Left renal cortex interstitium (tissue), 4 donors: ENCODE data around the gene TMEM106C. TPM values are rescaled to one million over a fixed set of nuclear protein-coding genes. Genes with fewer than 3 reads are reported as not detected.
"Not testable (repeated sequence)": the region's sequence is repeated elsewhere in the genome, so short reads cannot be mapped to it uniquely, and the experiment has no call there.

Experiments used
- DNase-seq, 4 donors: peaks; one replicate each; pipeline ENCODE4 v3.0.0-alpha.2; 2013; ENCODE audit warnings: low read depth in 4 of 4, low spot score in 2 of 4, missing footprints in 1 of 4
- polyA plus RNA-seq, 4 donors: library from polyadenylated mRNA; unstranded; fragments of 120-200 nt; gene quantifications; one replicate each; pipeline ENCODE4 v1.2.1, GENCODE V29; 2013; ENCODE audit not compliant: insufficient read length in 4 of 4

The TMEM106C gene
- polyA plus RNA-seq, 4 donors, result 128 to 130 (median 130) TPM

DNA sequence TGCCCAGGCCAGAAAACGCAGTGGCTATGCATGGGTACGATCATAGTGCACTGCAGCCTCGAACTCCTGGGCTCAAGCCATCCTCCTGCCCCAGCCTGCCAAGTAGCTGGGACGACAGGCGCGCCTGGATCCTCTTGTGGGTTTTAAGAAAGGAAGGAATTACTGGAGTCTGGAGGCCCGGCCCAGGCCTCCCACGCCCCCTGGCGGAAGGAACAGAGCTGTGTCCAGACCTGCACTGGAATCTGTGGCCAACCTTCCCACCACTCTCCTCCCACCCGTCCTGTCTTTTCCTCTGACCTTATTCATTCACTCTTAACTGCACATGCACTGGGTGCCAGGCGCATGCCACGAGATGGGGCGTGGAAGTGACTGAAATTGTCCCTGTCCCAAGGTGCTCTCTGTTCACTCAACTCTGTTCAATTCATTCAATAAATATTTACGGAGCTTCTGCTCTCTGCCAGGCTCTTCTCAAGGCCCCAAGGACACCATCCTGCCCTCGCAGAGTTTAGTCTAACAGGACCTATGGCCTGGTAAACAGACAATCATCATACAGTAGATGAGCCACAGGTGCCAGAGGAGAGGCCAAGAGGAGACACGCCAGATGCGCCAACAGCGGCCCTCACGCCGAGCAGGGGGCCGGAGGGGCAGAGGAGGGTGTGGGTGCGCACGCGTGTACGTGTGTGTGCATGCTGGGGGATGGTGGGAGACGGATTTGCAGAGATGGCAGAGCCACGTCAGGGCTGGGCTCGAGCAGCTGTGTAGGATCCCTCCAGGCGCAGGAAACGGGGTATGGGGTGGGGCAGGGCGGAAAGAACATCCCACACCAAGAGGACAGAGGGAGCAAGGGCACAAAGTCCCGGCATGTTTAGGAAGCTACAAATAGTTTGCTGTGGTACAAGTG lies 13.7 kb upstream of the TMEM106C start:
- DNase-seq, result no peak

DNA sequence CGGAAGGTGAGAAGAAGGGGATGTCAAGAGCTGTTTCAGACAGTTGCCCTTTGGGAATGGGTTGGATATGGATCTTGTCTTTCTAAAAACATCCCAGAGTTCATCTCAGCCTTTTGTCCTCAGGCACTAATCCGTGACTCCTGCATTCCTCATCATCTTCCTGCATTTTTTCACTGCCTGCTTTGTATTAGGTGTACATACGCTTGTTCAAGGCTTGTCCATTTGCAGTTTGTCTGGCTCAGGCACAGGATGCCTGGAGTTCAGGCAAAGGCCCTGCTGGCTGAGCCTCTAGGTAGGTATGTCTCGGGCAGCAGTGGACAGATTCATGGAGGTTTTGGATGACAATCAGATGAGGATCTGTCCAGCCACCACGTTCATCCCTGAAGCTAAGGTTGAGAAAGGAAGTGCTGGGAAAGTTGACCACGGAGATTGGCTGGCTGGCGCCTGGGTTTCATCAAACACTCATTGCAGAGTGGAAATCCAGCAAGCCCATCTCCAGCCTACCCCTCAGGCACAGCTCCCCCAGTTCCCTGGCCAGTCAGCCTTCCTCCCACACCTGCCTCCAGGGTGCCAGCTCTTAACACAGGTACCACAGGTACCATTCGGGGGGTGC lies 12.4 kb upstream of the TMEM106C start:
- DNase-seq, result no peak

DNA sequence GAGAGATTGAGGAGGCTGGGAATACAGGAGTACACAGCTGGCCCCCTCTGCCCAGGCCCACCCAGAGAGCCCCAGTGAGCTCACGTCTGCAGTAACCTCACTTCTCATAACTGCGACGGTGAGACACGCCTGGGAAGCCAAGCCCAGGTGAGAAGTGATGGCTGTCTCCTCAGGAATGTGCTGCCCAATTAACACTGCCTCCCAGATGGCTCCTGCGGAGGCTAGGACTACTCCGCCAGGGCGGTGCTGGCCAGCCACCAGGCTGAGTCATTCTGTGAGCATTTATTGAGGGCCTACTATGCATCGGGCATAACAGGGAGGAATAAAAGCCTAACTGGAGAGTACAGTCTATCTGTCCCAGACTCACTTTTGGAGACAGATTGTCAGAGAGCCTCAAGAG lies 9.3 kb upstream of the TMEM106C start:
- no peak for DNase-seq

DNA sequence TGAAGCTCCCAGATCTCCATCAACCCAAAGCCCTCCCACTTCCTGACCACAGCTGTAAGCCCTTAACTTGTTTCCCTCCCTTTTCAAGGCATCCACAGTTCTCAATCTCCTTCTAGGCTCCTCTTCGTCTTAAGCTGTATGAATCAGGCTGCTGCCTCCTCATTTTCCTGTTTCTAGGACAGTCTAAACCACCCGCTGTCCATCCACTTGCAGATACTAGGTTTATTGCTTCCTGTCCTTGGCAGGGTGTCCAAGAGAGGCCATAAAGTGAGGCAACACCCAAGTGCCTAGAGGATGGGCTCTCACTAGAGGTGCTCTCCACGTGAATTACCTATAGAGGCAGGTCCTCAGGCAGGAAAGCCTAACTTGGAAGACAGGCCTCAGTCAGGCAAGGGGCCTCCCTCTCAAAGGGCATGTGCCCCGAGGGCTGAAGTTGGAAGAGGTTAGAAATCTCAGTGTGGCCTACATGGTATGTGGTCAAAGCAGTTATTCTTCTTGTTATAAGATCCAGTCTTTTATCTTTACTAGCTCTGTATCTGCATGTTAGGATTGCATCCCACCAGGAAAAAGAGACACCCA lies 8.8 kb upstream of the TMEM106C start:
- no peak for DNase-seq

DNA sequence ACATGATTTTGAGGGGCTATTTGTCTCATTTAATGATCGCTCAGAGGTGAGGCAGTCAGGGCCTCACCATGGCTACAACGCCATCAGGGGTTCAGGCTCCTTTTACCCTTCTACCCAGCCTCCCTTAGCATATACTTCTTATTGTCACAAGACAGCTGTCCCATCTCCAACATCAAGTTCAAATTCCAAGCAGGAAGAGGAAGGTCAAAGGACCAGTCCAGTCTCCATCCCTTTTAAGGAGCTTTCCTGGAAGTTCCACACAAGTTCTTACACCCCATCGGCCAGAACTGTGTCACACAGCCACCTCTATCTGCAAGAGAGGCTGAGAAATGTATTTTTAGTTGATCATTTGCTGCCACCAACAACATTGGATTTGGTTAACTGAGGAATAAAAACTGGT lies 8.3 kb upstream of the TMEM106C start:
- no peak for DNase-seq

DNA sequence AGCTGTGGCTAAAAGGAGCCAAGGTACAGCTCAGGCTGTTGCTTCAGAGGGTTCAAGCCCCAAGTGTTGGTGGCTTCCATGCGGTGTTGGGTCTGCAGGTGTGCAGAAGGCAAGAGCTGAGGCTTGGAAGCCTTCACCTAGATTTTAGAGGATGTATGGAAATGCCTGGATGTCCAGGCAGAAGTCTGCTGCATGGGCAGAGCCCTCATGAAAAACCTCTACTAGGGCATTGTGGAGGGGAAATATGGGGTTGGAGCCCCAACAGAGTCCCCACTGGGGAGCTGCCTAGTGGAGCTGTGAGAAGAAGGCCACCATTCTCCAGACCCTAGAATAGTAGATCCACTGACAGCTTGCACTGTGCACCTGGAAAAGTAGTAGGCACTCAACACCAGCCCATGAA lies 5.7 kb upstream of the TMEM106C start:
- DNase-seq, result not testable (repeated sequence)

DNA sequence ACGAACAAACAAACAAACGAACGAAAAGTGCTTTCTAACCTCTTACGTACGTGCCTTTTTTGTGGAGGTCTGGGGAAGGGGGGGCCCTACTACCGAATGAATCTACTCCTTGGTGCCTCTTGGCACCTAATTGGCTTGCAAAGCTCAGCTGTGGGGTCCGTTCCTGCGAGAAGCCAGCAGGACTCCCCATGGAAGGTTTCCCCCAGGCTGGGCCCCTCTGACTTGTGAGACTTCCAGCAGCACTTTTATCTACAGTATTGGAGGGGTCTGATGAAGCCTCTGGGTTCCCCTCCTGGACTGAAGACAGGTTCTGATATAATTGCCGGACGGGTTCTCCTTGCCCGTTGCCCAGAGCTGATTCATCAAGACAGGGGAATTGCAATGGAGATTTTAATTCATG lies 1.2 kb upstream of the TMEM106C start:
- DNase-seq, result no peak

DNA sequence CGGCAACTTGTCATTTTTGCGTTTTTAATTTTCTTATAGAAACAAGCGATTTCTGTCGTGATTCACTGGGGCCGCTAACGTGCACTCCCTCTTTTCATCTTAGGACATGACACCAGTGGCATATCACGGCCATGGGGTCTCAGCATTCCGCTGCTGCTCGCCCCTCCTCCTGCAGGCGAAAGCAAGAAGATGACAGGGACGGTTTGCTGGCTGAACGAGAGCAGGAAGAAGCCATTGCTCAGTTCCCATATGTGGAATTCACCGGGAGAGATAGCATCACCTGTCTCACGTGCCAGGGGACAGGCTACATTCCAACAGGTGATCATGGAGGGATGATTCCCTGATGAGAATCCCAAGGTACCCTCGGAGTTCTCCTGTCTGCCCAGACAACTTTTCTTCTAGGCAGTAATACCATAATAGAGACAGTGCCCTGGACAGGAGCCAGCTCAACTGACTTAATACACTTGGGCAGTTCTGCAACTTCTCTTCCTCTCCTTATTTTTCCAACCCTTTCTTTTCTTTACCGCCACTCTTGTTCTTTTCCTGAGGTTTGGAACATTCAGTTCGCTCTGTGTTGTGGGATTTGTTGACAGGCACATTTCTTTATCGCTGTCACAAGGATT lies 821 bp downstream of the TMEM106C start:
- no peak for DNase-seq

DNA sequence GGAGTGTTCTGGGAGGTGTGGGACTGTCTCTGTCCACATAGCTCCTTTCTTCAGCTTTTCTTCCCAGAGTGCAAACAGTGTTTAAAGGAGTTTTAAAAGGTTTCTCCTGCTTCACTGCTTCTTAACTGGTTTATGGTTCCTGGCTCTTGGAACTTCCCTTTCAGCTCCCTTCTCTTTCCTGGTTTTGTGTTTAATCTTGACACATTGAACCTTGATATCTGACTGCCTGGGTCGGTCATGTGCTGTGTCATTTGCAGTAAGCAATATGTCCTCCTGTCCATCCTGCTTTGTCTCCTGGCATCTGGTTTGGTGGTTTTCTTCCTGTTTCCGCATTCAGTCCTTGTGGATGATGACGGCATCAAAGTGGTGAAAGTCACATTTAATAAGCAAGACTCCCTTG lies 2.2 kb downstream of the TMEM106C start:
- no peak for DNase-seq

DNA sequence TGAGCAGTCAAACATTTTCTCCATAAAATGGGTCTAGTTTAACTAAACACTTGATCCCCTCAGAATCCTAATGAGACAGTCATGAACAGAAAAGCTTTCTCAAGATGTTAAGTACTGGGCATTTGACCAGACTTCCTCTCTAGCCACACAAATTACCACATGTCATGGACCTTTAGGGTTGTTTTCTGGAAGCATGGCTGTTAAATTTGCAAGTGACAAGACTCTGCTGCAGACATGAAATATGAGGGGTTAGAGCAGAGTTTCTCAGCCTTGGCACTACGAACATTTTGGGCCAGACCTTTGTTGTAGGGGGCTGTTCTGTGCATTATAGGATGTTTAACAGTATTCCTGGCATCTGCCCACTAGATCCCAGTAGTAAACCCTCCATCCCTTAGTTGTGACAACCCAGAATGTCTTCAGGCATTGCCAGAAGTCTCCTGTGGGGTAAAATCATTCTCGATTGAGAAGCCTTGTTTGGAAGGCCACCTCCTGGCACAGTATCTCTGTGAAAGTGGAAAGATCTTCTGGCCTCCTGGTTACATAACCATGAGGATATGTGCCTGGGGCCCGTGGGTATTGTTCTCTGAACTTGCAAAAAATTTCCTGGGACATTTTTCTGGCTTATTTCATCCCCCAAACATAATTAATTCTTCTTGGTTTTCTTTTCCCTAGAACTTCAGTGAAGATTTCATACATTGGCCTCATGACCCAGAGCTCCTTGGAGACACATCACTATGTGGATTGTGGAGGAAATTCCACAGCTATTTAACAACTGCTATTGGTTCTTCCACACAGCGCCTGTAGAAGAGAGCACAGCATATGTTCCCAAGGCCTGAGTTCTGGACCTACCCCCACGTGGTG lies 4.3 kb downstream of the TMEM106C start:
- DNase-seq, result no peak

DNA sequence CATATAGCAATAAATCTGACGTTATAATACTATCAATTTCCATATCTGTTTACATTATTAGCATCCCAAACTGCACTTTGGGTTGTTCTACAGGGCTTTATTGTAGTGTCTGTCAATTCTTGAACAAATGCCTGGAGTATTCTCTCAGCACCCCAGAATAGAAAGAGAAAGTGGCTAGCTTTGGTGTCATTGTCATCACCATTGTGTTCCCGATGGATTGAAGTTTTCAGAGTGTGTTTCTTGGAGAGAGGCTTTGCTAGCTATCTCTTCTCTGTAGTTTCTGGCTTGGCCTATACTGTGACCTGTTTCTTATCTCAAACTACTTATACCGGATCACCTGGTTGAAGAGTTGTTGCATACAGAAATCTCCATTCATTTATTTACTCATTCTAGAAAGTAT lies 6.4 kb downstream of the TMEM106C start:
- no peak for DNase-seq

DNA sequence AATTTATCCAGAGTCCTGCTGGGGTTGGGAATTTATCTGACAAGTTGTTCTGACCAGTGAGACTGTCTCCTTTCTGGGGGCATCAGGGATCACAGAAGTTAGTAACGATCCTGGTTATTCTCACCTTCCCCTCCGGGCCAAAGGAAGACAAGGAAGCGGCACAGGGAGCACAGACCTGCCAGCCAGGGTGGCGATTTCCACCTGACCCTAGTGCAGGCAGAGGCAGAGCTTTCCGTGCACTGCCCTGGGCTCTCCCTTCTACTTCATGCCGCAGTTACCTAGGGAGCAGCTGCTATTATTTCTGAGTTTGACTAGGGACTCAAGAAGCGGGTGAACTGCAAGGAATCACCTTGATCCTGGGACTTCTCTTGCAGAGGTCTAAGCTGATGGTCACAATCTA lies 7.4 kb downstream of the TMEM106C start:
- no peak for DNase-seq

DNA sequence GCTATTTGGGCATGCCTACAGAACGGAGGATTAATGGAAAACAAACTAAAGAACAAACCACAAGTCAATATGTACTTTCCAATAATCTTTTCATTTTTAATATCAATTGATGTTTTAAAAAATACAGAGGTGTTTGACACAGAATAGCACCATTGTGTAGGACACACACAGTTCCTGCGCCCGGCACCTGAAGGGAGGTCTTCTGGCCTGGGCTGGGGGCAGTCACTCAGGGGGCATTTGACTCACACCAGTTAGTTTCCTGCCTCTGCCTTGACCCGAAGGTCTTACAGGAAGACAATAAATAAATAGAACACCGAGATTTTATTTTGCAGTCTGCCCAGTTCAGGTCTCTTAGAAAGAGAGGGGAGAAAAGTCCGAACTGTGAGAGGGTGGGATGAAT lies 9.5 kb downstream of the TMEM106C start:
- DNase-seq, result no peak

DNA sequence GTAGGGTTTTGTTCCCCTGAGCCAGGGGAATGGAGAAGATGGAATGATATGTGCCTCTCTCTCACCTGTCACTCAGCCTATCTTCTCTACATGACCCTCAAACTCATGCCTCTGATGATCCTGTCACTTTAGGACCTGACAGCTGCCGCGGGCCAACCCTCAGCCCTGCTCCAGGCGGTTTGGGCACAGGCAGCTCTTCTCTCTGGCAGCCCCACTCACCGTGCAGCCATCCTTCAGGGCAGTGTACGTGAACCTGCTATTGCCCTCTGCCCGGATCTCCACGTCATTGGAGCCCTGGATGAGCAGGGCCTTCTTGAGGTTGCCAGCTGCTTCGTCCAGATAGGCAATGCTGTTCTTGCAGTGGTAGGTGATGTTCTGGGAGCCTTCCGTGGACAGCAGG lies 10.5 kb downstream of the TMEM106C start:
- DNase-seq, result no peak

DNA sequence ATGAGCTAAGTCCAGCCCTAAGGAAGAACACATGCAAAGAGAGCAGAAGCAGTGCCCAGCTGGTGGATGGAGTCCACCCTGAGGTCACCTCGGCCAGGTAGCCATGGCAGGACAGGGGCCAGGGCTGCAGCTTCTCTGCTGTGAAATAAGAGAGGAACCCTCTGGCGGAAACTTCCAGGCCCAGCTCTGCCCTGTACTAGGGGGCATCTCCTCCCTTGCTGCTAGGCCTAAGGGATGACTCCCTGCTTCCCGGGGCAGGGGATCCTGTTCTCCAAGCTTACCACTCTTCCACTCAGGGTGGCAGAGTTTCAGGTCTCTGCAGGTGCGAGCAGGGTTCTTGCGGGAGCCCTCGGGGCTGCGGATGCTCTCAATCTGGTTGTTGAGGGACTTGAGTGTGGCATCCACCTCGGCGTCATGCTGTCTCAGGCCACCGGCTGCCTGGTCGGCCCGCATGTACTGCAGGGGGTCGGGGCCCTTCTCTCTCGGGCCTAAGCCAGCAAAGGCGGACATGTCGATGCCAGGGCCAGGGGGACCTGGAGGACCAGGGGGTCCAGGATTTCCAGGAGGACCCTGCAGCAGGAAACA lies 11.7 kb downstream of the TMEM106C start:
- no peak for DNase-seq

DNA sequence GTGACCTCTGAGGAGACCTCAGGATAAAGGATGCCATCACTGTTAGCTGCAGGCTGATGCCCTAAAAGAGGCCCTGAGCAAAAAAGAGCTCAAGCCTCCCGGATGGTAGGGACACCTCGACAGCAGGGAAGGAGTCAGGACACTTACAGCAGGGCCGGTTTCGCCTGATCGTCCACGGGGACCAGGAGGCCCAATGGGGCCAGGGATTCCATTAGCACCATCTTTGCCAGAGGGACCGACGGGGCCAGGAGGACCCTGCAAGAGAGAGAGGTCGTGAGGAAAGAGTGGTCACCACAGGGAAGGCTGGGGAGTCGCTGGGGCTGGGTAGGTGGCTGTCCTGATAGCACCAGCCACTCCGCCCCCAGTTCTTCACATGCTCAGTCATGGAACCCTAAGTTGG lies 12.4 kb downstream of the TMEM106C start:
- DNase-seq, result no peak

DNA sequence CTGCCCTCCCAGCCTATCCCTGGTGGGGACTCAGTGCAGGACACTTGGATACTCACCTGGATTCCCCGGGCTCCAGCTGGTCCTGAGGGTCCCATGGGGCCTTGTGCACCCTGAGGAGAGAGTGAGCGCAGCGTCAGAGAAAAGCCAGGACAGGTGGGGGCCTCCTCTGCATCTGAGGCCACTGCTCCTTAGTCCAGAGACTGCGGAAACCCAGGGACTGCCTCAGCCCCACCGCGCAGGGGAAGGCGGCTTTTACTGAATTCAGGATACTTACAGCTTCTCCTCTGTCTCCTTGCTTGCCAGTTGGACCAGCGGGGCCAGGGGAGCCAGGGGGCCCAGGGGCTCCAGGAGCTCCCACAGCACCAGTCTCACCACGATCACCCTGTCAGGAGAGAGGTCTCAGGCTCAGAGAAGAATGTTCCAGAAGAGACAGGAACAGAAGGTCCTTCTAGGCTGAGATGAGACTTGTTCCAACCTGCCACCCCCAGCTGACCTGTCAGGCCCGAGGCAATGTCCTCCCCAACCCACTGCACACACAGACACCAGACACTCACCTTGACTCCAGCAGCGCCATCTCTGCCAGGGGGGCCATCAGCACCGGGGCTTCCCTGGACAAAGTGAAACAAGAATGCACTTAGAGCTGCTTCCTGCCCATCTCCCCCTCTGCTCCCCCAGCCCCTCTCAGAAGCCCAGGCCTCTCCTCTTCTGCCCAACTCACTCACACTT lies 13.8 kb downstream of the TMEM106C start:
- no peak for DNase-seq

DNA sequence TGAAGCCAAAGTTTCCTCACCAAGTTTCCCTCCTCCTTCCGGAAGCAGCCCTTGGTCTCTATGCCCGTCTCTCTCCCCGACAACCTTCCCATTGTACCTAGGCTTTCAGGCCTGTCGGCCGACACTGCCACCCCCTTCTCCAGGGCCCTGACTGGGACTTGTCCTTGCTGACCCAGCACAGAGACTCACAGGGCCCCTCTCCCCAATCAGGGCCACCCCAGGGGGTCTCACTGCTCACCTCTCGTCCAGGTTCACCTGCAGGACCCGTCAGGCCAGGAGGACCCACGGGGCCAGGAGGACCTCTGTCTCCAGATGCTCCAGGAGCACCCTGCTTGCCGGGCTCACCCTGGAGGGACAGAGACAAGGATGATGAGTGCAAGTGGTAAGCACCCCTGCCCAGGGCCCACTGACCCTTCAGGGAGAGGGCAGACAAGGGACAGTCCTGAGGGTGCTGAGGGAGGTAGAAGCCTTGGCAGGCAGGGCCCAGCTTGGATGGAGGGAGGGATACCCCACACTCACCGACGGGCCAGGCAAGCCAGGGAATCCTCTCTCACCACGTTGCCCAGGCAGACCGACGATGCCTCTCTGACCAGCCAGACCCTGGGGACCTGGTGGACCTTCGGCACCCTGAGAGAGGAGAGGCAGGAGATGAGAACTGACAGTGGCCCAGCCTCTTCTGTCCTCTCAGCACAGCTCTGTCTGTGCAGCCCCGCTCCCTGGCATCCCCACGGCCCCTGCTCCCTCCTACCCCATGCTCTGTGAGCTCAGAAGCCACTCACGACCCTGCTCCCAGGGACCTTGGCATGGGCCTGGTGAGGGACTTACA lies 14.6 kb downstream of the TMEM106C start:
- no peak for DNase-seq

DNA sequence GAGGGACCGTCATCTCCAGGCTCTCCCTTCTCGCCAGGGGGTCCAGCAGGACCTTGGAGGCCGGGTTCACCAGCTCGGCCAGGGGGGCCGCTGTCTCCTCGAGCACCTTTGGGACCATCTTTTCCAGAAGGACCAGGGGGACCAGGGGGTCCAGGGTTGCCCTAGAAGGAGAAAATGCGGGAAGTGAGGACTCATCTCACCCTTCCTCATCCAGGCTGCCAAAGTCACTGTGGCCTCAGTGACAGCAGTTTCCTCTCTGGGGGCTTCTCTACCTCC lies 15.1 kb downstream of the TMEM106C start:
- no peak for DNase-seq
